ENCODE data around the gene MSH2. TPM values are rescaled to one million over a fixed set of nuclear protein-coding genes. Genes with fewer than 3 reads are reported as not detected.

Gene MSH2
- total and polyA plus RNA-seq, 3 donors from 2014 or later = 23.5 to 25.3 (median 24.3) TPM

- Histone ChIP-seq H3K27ac (no peak overlapping the region), H3K4me3 (no peak overlapping the region), H3K9me3 (no peaks in the 10 kb centered on the region), H3K27me3 (no peaks in the 10 kb centered on the region), H3K36me3 (ENCODE audit: low read depth, missing control alignments) (no peaks in the 10 kb centered on the region), H3K4me1 (no peaks in the 10 kb centered on the region)
- DNase-seq = no peak
- intact Hi-C loops (cut with DNase I; ENCODE audit: low total_unique reads) = no loop called here
- WGBS, 2 donors = 71% methylated on average over 1 of the region's 1 CpG
- no peak for TF ChIP-seq POLR2A (IDR thresholded peaks at IDR 0.05)
- TF ChIP-seq, protein P1, sequence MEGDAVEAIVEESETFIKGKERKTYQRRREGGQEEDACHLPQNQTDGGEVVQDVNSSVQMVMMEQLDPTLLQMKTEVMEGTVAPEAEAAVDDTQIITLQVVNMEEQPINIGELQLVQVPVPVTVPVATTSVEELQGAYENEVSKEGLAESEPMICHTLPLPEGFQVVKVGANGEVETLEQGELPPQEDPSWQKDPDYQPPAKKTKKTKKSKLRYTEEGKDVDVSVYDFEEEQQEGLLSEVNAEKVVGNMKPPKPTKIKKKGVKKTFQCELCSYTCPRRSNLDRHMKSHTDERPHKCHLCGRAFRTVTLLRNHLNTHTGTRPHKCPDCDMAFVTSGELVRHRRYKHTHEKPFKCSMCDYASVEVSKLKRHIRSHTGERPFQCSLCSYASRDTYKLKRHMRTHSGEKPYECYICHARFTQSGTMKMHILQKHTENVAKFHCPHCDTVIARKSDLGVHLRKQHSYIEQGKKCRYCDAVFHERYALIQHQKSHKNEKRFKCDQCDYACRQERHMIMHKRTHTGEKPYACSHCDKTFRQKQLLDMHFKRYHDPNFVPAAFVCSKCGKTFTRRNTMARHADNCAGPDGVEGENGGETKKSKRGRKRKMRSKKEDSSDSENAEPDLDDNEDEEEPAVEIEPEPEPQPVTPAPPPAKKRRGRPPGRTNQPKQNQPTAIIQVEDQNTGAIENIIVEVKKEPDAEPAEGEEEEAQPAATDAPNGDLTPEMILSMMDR (IDR thresholded peaks at IDR 0.05) = no peak
These were observed 27.6 kb upstream of the MSH2 start for GRCh38 chr2:47375307-47375706.

GRCh38 chr2:47379384-47379783 lies 23.6 kb upstream of the MSH2 start:
- H3K9me3 ChIP-seq = no peaks in the 10 kb centered on the region
- no peak overlapping the region for H3K4me3 ChIP-seq
- no peak overlapping the region for H3K27ac ChIP-seq
- no peaks in the 10 kb centered on the region for H3K4me1 ChIP-seq
- no peak for DNase-seq
- 87 to 88% methylated on average over 3 of the region's 3 CpGs for WGBS, 2 donors
- TF ChIP-seq, protein P1 (IDR thresholded peaks at IDR 0.05) = no peak
- no peak for TF ChIP-seq POLR2A (IDR thresholded peaks at IDR 0.05)
- intact Hi-C loops (cut with DNase I; ENCODE audit: low total_unique reads) = no loop called here
- H3K27me3 ChIP-seq = no peaks in the 10 kb centered on the region
- no peaks in the 10 kb centered on the region for H3K36me3 ChIP-seq (ENCODE audit: low read depth, missing control alignments)

DNA sequence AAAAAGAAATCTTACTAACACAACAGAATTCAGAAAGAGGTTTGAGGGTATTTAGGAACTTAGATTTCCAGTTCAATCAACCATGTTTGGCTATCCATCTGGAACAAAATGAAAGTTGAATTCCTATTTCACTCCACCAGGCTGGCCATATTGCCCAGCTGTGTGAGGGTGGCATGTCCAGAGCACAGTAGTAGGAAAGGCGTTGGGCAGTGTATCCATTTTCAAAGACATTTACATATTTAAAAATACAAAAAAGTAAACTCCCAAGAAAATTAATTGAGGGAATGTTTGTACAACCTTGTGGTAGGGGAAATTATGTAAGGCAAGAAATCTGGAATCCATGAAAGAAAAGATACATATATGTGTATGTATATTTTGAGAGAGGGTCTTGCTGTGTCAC lies 21.5 kb upstream of the MSH2 start:
- no peaks in the 10 kb centered on the region for H3K9me3 ChIP-seq
- H3K36me3 ChIP-seq (ENCODE audit: low read depth, missing control alignments) = no peaks in the 10 kb centered on the region
- DNase-seq = no peak
- no peaks in the 10 kb centered on the region for H3K27me3 ChIP-seq
- H3K4me3 ChIP-seq = no peak overlapping the region
- 89 to 93% methylated on average over 1 of the region's 1 CpG for WGBS, 2 donors
- TF ChIP-seq, protein P1 (IDR thresholded peaks at IDR 0.05) = no peak
- no peak for TF ChIP-seq POLR2A (IDR thresholded peaks at IDR 0.05)
- H3K4me1 ChIP-seq = no peaks in the 10 kb centered on the region
- H3K27ac ChIP-seq = no peak overlapping the region
- intact Hi-C loops (cut with DNase I; ENCODE audit: low total_unique reads) = no loop called here

DNA sequence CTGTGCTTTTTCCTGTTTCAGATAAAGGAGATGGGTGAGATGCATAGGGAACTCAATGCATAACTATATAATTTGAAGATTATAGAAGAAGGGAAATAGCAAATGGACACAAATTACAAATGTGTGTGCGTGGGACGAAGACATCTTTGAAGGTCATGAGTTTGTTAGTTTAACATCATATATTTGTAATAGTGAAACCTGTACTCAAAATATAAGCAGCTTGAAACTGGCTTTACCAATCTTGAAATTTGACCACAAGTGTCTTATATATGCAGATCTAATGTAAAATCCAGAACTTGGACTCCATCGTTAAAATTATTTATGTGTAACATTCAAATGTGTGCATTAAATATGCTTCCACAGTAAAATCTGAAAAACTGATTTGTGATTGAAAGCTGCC lies 16.4 kb upstream of the MSH2 start:
- Histone ChIP-seq H3K4me3 (no peak overlapping the region), H3K27ac (no peak overlapping the region), H3K4me1 (no peaks in the 10 kb centered on the region), H3K27me3 (no peaks in the 10 kb centered on the region), H3K9me3 (no peaks in the 10 kb centered on the region), H3K36me3 (ENCODE audit: low read depth, missing control alignments) (no peaks in the 10 kb centered on the region)
- WGBS, 2 donors = 73 to 87% methylated on average over 3 of the region's 3 CpGs
- TF ChIP-seq POLR2A (IDR thresholded peaks at IDR 0.05) = no peak
- TF ChIP-seq, protein P1 (IDR thresholded peaks at IDR 0.05) = no peak
- intact Hi-C loops (cut with DNase I; ENCODE audit: low total_unique reads) = loop anchor here (5.0 kb wide), 1 partner anchor 54 kb away; no protein-coding TSS in a partner anchor
- DNase-seq = no peak

DNA sequence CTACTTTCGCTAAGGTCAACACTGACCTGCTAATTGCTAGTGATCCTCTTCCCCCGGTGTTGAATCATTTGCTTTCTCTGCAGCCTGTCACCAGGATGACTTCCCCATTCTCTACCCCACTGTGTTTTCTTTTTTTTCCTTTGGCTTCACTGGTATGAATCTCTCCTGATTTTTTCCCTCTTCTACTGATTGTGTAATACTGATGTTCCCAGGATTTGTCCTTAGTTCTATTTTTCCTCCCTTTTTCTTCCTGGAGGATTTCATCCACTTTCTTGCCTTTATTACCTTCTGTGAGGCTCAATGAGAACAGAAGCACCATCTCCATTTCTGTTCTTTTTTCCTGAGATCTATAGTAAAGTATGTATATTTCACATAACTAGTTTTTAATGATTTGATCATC lies 14.1 kb upstream of the MSH2 start:
- Histone ChIP-seq H3K36me3 (ENCODE audit: low read depth, missing control alignments) (no peaks in the 10 kb centered on the region), H3K27me3 (no peaks in the 10 kb centered on the region), H3K27ac (no peak overlapping the region), H3K4me1 (no peaks in the 10 kb centered on the region), H3K9me3 (no peaks in the 10 kb centered on the region), H3K4me3 (no peak overlapping the region)
- intact Hi-C loops (cut with DNase I; ENCODE audit: low total_unique reads) = loop anchor here (5.0 kb wide), 1 partner anchor 57 kb away; no protein-coding TSS in a partner anchor
- WGBS, 2 donors = 58 to 73% methylated on average over 2 of the region's 2 CpGs
- DNase-seq = no peak
- TF ChIP-seq, protein P1 (IDR thresholded peaks at IDR 0.05) = no peak
- no peak for TF ChIP-seq POLR2A (IDR thresholded peaks at IDR 0.05)
